ENCODE data around the gene BNC2.

- TF ChIP-seq POLR2A (IDR thresholded peaks at IDR 0.05) (no peak), CTCF (IDR thresholded peaks at IDR 0.05) (no peak)
Measured at GRCh38 chr9:16475257-16475656, 395.2 kb downstream of the BNC2 start.

Measured in Peyer's patch (tissue), 4 donors.